Neuron (in vitro differentiated cells): Measurements from ENCODE around the gene TVP23C.
A peak's percentile ranks its signal among the peaks of the same experiment; 100 is the strongest.
"Not testable (repeated sequence)": the region's sequence is repeated elsewhere in the genome, so short reads cannot be mapped to it uniquely, and the experiment has no call there.

Source experiments
- H2AFZ ChIP-seq: one replicate; pipeline ENCODE4 v1.6.1; 2013; ENCODE audit warnings: low read depth, mild to moderate bottlenecking, inconsistent platforms, low read length, moderate library complexity
- H3K27me3 ChIP-seq: one replicate; pipeline ENCODE4 v1.6.1; 2013; ENCODE audit warnings: low read length; ENCODE audit not compliant: insufficient read depth
- H3K36me3 ChIP-seq: one replicate; pipeline ENCODE4 v1.6.1; 2013; ENCODE audit warnings: low read length; ENCODE audit not compliant: insufficient read depth
- H3K4me1 ChIP-seq: one replicate; pipeline ENCODE4 v1.6.1; 2013; ENCODE audit warnings: low read length; ENCODE audit not compliant: insufficient read depth
- H3K4me3 ChIP-seq: 2 replicates; pipeline ENCODE4 v1.5.1; 2013; ENCODE audit warnings: mild to moderate bottlenecking, low read length, moderate library complexity
- H3K9me3 ChIP-seq: one replicate; pipeline ENCODE4 v1.6.1; 2013; ENCODE audit warnings: low read length

The TVP23C gene

GRCh38 chr17:15563375-15563857 is at the start of gene TVP23C:
Gene TVP23C (minus strand): TSS chr17:15563483. CDS start chr17:15563448, 35 bp downstream.
- H2AFZ ChIP-seq, H3K9me3 ChIP-seq: not testable (repeated sequence)
- peak within 1 kb of the TSS; percentile 61 for H3K4me3 ChIP-seq

GRCh38 chr17:15592960-15593359 is 29.7 kb upstream of the TVP23C start:
- not testable (repeated sequence) for H3K4me3 ChIP-seq, H3K9me3 ChIP-seq

More at GRCh38 chr17:15563375-15563857, at the start of gene TVP23C:
- not testable (repeated sequence) for H3K4me1 ChIP-seq, H3K27me3 ChIP-seq, H3K36me3 ChIP-seq

GRCh38 chr17:15591986-15592385 is 28.7 kb upstream of the TVP23C start:
- H3K27me3 ChIP-seq, H3K4me3 ChIP-seq, H3K9me3 ChIP-seq, H3K4me1 ChIP-seq, H2AFZ ChIP-seq, H3K36me3 ChIP-seq: not testable (repeated sequence)

More at GRCh38 chr17:15592960-15593359, 29.7 kb upstream of the TVP23C start:
- not testable (repeated sequence) for H2AFZ ChIP-seq, H3K27me3 ChIP-seq, H3K36me3 ChIP-seq, H3K4me1 ChIP-seq

- H3K36me3 ChIP-seq, H3K4me1 ChIP-seq, H3K9me3 ChIP-seq, H3K4me3 ChIP-seq, H2AFZ ChIP-seq, H3K27me3 ChIP-seq: not testable (repeated sequence)
These were observed 27.6 kb upstream of the TVP23C start for GRCh38 chr17:15590844-15591243.

- not testable (repeated sequence) for H3K4me1 ChIP-seq, H3K4me3 ChIP-seq, H3K9me3 ChIP-seq, H3K27me3 ChIP-seq, H2AFZ ChIP-seq, H3K36me3 ChIP-seq
These were observed 26.6 kb upstream of the TVP23C start for GRCh38 chr17:15589544-15590536.

DNA sequence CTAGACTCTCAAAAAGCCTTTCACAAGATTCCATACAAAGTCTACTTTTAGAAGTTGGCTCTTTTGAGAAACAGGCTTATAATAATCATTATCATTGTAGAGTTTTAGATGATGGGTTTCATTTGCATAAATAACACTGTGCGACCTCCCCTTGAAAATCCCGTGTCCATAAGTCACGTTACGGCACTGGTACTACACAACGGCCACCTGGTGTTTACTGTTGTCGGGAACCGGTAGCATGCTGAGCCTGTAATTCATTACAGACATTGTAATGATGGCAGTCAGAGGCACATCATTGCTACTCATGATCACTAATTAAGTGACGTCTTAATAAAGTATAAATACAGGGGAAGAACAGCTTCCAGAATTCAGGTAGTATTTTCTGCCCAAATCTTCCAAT is 24.7 kb upstream of the TVP23C start:
- H2AFZ ChIP-seq, H3K4me3 ChIP-seq, H3K9me3 ChIP-seq, H3K36me3 ChIP-seq, H3K27me3 ChIP-seq, H3K4me1 ChIP-seq: not testable (repeated sequence)

GRCh38 chr17:15583313-15583712 is 20.0 kb upstream of the TVP23C start:
- H2AFZ ChIP-seq, H3K9me3 ChIP-seq, H3K36me3 ChIP-seq, H3K4me3 ChIP-seq, H3K27me3 ChIP-seq, H3K4me1 ChIP-seq: not testable (repeated sequence)

GRCh38 chr17:15581462-15581861 is 18.2 kb upstream of the TVP23C start:
- H3K27me3 ChIP-seq, H3K4me3 ChIP-seq, H3K4me1 ChIP-seq, H2AFZ ChIP-seq, H3K36me3 ChIP-seq, H3K9me3 ChIP-seq: not testable (repeated sequence)

GRCh38 chr17:15576848-15577247 is 13.6 kb upstream of the TVP23C start:
- H3K9me3 ChIP-seq, H3K27me3 ChIP-seq, H3K4me1 ChIP-seq, H2AFZ ChIP-seq, H3K4me3 ChIP-seq, H3K36me3 ChIP-seq: not testable (repeated sequence)

GRCh38 chr17:15574660-15575059 is 11.4 kb upstream of the TVP23C start:
- H3K4me1 ChIP-seq, H3K36me3 ChIP-seq: not testable (repeated sequence)

GRCh38 chr17:15573870-15574269 is 10.6 kb upstream of the TVP23C start:
- H3K9me3 ChIP-seq, H3K4me3 ChIP-seq, H2AFZ ChIP-seq, H3K36me3 ChIP-seq, H3K4me1 ChIP-seq, H3K27me3 ChIP-seq: not testable (repeated sequence)

More at GRCh38 chr17:15574660-15575059, 11.4 kb upstream of the TVP23C start:
- H3K4me3 ChIP-seq, H2AFZ ChIP-seq, H3K27me3 ChIP-seq, H3K9me3 ChIP-seq: not testable (repeated sequence)

DNA sequence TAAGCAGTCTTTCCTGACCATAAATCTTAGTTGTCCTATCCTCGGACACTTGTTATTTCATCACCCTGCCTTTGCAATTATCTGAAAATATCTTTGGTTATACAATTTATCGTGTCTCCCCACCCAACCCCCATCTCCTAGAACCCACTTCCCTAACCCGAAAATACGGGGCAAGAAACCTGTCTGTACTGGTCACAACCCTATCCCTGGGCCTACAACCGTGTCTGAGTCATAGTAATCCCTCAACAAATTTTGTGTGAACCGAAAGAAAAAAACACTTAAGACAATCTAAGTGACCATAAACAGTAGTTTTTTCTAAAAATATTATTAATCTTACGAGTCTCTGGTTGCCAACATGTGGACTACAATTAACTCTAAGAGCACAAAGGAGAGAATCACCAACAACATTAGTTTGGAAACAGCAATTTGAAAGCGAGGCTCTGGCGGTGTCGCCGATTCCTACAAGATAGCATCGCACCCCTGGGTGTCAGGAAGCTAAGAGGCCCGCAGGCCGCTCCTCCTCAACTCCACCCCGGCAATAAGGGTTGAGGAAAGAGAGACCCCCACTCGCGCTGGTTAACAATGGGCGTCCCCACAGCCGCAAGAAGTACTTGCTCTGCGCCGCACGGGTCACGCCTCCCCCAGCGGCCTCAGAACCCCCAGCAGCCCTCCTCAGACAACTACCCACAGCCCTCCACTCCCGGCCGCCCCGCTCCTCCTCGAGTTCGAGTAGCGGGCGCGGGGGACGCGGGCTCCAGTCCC is 489 bp downstream of the TVP23C start:
- peak overlapping the region; percentile 61 for H3K4me3 ChIP-seq
- not testable (repeated sequence) for H3K36me3 ChIP-seq

GRCh38 chr17:15561439-15561838 is 1.8 kb downstream of the TVP23C start:
- H3K4me3 ChIP-seq, H2AFZ ChIP-seq, H3K4me1 ChIP-seq, H3K36me3 ChIP-seq, H3K9me3 ChIP-seq, H3K27me3 ChIP-seq: not testable (repeated sequence)

More for the DNA sequence above, 489 bp downstream of the TVP23C start:
- not testable (repeated sequence) for H2AFZ ChIP-seq, H3K4me1 ChIP-seq, H3K27me3 ChIP-seq, H3K9me3 ChIP-seq
